RWPE2 (cell line): ENCODE data around the gene FAM3D.

Experiments used
- ATAC-seq: fragments of 200-7000 bp; cut with Tn5 transposase; 3 replicates; pipeline ENCODE4 v1.9.1; 2021; ENCODE audit warnings: low read depth
- DNase-seq: peaks from one replicate; pipeline ENCODE4 v3.0.0-alpha.2; 2020; ENCODE audit warnings: low spot score
- H3K27ac ChIP-seq: fragments of 450-650 bp; 2 replicates; pipeline ENCODE4 v1.5.1; 2017; ENCODE audit warnings: mild to moderate bottlenecking; ENCODE audit not compliant: poor library complexity, severe bottlenecking
- H3K27me3 ChIP-seq: fragments of 250-450 bp; sonication (Bioruptor Pico); 2 replicates; pipeline ENCODE4 v1.5.1; 2021; ENCODE audit warnings: mild to moderate bottlenecking, moderate library complexity; ENCODE audit not compliant: insufficient read depth, poor library complexity, severe bottlenecking
- H3K36me3 ChIP-seq: fragments of 250-450 bp; sonication (Bioruptor Pico); 2 replicates; pipeline ENCODE4 v1.5.1; 2020; ENCODE audit warnings: low read depth, mild to moderate bottlenecking, moderate library complexity
- H3K4me1 ChIP-seq: fragments of 250-450 bp; sonication (Bioruptor Pico); 2 replicates; pipeline ENCODE4 v1.5.1; 2021; ENCODE audit warnings: mild to moderate bottlenecking, moderate library complexity; ENCODE audit not compliant: insufficient read depth, poor library complexity, severe bottlenecking
- H3K4me3 ChIP-seq: fragments of 250-450 bp; sonication (Bioruptor Pico); 2 replicates; pipeline ENCODE4 v1.5.1; 2021; ENCODE audit warnings: mild to moderate bottlenecking, moderate library complexity; ENCODE audit not compliant: severe bottlenecking
- H3K9me3 ChIP-seq: fragments of 250-450 bp; sonication (Bioruptor Pico); 2 replicates; pipeline ENCODE4 v1.5.1; 2021; ENCODE audit warnings: mild to moderate bottlenecking, moderate library complexity; ENCODE audit not compliant: severe bottlenecking
- CTCF ChIP-seq: fragments of 450-650 bp; IDR thresholded peaks from one replicate; pipeline ENCODE4 v1.5.1; 2017; ENCODE audit warnings: mild to moderate bottlenecking, moderate library complexity; ENCODE audit not compliant: poor library complexity, severe bottlenecking

The FAM3D gene

DNA sequence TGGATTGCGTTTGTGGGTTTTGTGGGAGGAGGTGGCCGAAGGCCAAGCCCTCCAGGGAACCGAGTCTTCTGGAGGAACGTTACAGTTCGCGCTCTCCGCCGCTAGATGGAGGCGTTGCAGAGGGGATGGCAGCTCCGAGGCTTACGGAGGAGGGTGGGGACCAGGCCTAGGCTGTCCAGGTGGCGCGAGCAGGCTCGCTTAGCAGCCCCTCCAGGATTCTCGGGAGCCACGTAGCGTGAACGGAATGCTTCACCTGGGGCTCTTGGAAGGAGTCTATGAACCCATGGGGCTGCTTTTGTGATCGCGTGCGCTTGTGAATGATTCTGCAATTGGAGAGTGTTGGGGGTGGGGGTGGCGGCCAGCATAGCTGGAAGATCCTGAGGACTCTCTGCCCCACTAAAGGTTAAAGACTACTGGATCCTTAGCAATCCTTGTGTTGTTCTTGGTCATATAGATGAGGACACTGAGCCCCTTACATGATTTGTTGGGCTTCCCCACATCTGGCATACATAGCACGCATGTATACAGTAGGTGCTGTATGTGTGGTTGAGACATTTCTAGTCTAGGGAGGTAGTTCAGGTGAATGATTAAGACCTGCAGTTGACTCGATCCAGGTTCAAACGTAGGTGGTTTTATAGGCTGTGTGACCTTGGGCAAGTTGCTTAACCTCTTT, 25.7 kb downstream of the FAM3D start:
- ATAC-seq, result peak; percentile 92
- H3K27me3 ChIP-seq, result no peaks in the 10 kb centered on the region
- H3K27ac ChIP-seq, result no peak overlapping the region

DNA sequence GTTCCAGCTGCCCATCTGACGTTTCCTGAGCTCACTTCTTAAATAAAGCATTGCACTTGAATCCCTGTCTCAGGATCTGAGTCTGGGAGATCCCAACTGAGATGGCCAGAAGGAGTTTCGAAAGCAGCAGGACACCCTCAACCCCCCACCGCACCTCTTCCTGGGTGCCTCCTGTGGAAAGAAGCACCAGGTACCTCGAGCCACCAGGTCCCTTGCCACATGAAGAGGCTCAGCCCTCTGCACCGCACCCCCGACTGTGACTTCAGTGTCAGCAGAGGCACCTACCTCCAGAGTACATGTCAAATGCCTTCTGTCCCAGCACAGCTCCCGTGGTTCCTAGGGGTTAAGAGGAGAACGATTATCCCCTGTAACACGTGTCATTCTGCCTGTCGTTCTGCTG, 26.7 kb downstream of the FAM3D start:
- no peaks in the 10 kb centered on the region for H3K27me3 ChIP-seq
- no peaks in the 10 kb centered on the region for H3K4me1 ChIP-seq
- no peak for ATAC-seq
- H3K36me3 ChIP-seq, result no peaks in the 10 kb centered on the region
- TF ChIP-seq CTCF, result no peak
- no peaks in the 10 kb centered on the region for H3K9me3 ChIP-seq
- no peak overlapping the region for H3K27ac ChIP-seq
- DNase-seq, result no peak
- no peak overlapping the region for H3K4me3 ChIP-seq

More for the DNA sequence above, 25.7 kb downstream of the FAM3D start:
- TF ChIP-seq CTCF, result peak; percentile 91
- Histone ChIP-seq H3K4me1 (no peaks in the 10 kb centered on the region), H3K4me3 (no peak overlapping the region), H3K36me3 (no peaks in the 10 kb centered on the region), H3K9me3 (no peaks in the 10 kb centered on the region)
- peak; percentile 80 for DNase-seq

DNA sequence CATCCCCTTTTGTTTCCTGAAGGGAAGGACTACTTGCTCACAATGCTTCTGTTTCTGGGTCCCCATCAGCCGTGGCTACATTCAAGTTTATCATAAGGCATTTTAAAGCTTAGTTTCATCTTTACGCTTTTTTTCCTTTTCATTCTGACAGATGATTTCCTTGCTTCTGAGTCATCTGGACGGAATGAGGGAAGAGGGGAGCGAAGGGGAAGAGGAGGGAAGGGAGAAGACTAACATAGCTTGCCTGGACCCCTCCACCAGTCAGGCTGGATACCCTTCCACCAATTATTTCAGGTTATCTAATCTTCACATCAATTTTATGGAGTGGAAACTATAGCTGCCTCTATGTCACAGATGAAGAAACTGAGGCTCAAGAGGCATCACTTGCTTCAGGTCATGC, 27.6 kb downstream of the FAM3D start:
- no peaks in the 10 kb centered on the region for H3K27me3 ChIP-seq
- no peak overlapping the region for H3K4me3 ChIP-seq
- H3K4me1 ChIP-seq, result no peaks in the 10 kb centered on the region
- no peaks in the 10 kb centered on the region for H3K36me3 ChIP-seq
- no peak for TF ChIP-seq CTCF
- ATAC-seq, result no peak
- no peak for DNase-seq
- H3K9me3 ChIP-seq, result no peaks in the 10 kb centered on the region
- no peak overlapping the region for H3K27ac ChIP-seq

GRCh38 chr3:58638591-58638990, 28.0 kb downstream of the FAM3D start:
- ATAC-seq, result no peak
- H3K27ac ChIP-seq, result no peak overlapping the region
- DNase-seq, result no peak
- H3K4me3 ChIP-seq, result no peak overlapping the region
- no peaks in the 10 kb centered on the region for H3K27me3 ChIP-seq
- no peaks in the 10 kb centered on the region for H3K36me3 ChIP-seq
- H3K4me1 ChIP-seq, result no peaks in the 10 kb centered on the region
- no peak for TF ChIP-seq CTCF
- H3K9me3 ChIP-seq, result no peaks in the 10 kb centered on the region

GRCh38 chr3:58637509-58637908, 29.1 kb downstream of the FAM3D start:
- Histone ChIP-seq H3K9me3 (no peaks in the 10 kb centered on the region), H3K27me3 (no peaks in the 10 kb centered on the region), H3K4me3 (no peak overlapping the region), H3K27ac (no peak overlapping the region), H3K36me3 (no peaks in the 10 kb centered on the region), H3K4me1 (no peaks in the 10 kb centered on the region)
- DNase-seq, result no peak
- ATAC-seq, result no peak
- no peak for TF ChIP-seq CTCF
